WERI-Rb-1 (cell line): ENCODE data around the gene TNFRSF8.

ENCODE experiments used
- DNase-seq: peaks from one replicate; pipeline ENCODE4 v3.0.0-alpha.2; 2020
- H3K27ac ChIP-seq: fragments of 250-450 bp; sonication (Bioruptor Pico); 2 replicates; pipeline ENCODE4 v1.5.1; 2020; ENCODE audit warnings: mild to moderate bottlenecking, moderate library complexity
- H3K27me3 ChIP-seq: fragments of 250-450 bp; sonication (Bioruptor Pico); 2 replicates; pipeline ENCODE4 v1.5.1; 2021; ENCODE audit warnings: mild to moderate bottlenecking, low read depth, moderate library complexity; ENCODE audit not compliant: insufficient read depth, severe bottlenecking
- H3K36me3 ChIP-seq: fragments of 250-450 bp; sonication (Bioruptor Pico); 2 replicates; pipeline ENCODE4 v1.5.1; 2020; ENCODE audit warnings: mild to moderate bottlenecking, moderate library complexity
- H3K4me3 ChIP-seq: 2 replicates; pipeline ENCODE4 v1.5.1; 2011; ENCODE audit warnings: low read depth, mild to moderate bottlenecking, control low read depth, low read length
- H3K9me3 ChIP-seq: fragments of 250-450 bp; sonication (Bioruptor Pico); 2 replicates; pipeline ENCODE4 v1.5.1; 2021; ENCODE audit warnings: mild to moderate bottlenecking, moderate library complexity; ENCODE audit not compliant: severe bottlenecking
- TF ChIP-seq, protein P1 (sequence below): IDR thresholded peaks from 2 replicates; pipeline ENCODE4 v1.5.1; 2011; ENCODE audit warnings: low read depth, mild to moderate bottlenecking, control low read depth, inconsistent platforms, low read length

TNFRSF8 gene

DNA sequence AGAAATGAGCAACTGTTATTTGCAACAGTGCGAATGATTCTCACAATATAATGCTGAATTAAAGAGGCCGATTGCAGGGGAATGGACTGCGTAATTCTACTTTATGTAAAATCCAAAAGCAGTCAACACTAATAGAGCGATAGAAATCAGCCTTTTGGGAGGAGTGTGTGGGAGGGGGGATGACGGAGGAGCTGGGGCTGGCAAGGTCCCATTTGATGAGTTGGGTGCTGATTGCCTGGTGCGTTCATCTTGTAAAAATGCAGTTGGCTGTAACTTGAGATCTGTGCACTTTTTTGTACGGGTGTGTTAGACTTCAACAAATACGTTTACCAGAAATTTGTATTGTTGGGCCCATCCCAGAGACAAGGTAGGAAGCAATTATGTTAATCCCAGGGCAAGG lies 20.7 kb downstream of the TNFRSF8 start:
- Histone ChIP-seq H3K36me3 (no peaks in the 10 kb centered on the region), H3K27me3 (no peaks in the 10 kb centered on the region), H3K27ac (no peak overlapping the region), H3K4me3 (no peak overlapping the region), H3K9me3 (peaks cover 11% of the 10 kb centered on the region)
- TF ChIP-seq, protein P1, sequence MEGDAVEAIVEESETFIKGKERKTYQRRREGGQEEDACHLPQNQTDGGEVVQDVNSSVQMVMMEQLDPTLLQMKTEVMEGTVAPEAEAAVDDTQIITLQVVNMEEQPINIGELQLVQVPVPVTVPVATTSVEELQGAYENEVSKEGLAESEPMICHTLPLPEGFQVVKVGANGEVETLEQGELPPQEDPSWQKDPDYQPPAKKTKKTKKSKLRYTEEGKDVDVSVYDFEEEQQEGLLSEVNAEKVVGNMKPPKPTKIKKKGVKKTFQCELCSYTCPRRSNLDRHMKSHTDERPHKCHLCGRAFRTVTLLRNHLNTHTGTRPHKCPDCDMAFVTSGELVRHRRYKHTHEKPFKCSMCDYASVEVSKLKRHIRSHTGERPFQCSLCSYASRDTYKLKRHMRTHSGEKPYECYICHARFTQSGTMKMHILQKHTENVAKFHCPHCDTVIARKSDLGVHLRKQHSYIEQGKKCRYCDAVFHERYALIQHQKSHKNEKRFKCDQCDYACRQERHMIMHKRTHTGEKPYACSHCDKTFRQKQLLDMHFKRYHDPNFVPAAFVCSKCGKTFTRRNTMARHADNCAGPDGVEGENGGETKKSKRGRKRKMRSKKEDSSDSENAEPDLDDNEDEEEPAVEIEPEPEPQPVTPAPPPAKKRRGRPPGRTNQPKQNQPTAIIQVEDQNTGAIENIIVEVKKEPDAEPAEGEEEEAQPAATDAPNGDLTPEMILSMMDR, result no peak
- no peak for DNase-seq

DNA sequence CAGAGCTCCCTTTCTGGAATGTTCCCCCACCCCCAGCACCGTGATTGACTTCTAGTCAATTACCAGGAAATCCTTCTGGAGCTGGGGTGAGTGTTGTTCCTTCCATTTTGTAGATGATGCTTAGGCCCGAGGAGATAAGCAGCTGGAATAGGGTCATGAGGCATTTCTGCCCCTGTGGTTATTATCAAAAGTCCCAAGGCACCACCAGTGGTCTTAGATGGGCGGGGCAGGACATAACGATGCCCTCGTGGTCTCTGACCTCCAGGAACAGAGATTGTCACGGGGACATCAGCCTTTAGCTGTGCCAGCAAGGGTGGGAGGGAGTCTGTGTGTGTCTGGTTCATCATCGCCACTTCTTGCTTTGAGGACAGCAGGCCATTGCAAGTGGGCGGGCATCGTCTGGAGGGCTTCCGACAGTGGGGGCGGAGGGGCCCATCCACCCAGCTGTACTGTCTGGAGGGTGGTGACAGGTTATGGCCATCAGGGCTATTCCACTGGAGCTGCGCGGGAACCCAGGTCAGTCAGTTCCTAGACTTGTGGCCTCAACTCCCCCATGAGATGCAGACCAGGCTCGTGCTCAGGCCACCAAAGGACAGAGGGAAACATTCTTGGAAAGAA lies 22.6 kb downstream of the TNFRSF8 start:
- Histone ChIP-seq H3K36me3 (no peaks in the 10 kb centered on the region), H3K4me3 (no peak overlapping the region), H3K27ac (no peak overlapping the region), H3K27me3 (no peaks in the 10 kb centered on the region), H3K9me3 (peaks cover 11% of the 10 kb centered on the region)
- TF ChIP-seq, protein P1, result no peak
- no peak for DNase-seq

GRCh38 chr1:12087797-12088314 lies 24.8 kb downstream of the TNFRSF8 start:
- H3K36me3 ChIP-seq, result no peaks in the 10 kb centered on the region
- no peak overlapping the region for H3K27ac ChIP-seq
- no peaks in the 10 kb centered on the region for H3K27me3 ChIP-seq
- H3K4me3 ChIP-seq, result no peak overlapping the region
- TF ChIP-seq, protein P1, result no peak
- peaks cover 8% of the 10 kb centered on the region for H3K9me3 ChIP-seq
- no peak for DNase-seq

DNA sequence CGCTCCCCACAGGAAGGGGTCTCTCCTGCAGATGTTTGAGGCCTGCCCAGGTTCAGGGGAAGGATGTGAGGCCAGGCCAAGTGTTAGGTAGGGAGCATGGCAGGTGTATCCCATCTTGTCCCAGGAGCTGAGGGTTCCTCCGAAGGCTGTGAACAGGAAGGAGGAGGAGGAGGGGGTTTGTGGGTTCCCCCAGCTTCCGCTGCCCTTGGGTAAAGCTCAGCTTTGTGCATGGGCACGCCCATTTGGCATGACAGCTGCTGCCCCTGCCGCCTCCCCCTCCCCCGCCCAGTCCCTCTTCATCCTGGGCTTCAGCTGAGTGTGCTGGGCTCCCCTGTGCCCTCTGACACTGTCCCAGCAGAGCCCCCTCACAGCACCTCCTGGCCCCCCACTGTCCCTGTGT lies 25.5 kb downstream of the TNFRSF8 start:
- no peaks in the 10 kb centered on the region for H3K36me3 ChIP-seq
- peaks cover 3% of the 10 kb centered on the region for H3K9me3 ChIP-seq
- no peak overlapping the region for H3K4me3 ChIP-seq
- DNase-seq, result no peak
- TF ChIP-seq, protein P1, result no peak
- H3K27me3 ChIP-seq, result no peaks in the 10 kb centered on the region
- no peak overlapping the region for H3K27ac ChIP-seq

GRCh38 chr1:12090326-12090725 lies 27.2 kb downstream of the TNFRSF8 start:
- Histone ChIP-seq H3K27me3 (no peaks in the 10 kb centered on the region), H3K27ac (no peak overlapping the region), H3K36me3 (no peaks in the 10 kb centered on the region), H3K9me3 (peaks cover 3% of the 10 kb centered on the region), H3K4me3 (no peak overlapping the region)
- TF ChIP-seq, protein P1, result no peak
- no peak for DNase-seq

DNA sequence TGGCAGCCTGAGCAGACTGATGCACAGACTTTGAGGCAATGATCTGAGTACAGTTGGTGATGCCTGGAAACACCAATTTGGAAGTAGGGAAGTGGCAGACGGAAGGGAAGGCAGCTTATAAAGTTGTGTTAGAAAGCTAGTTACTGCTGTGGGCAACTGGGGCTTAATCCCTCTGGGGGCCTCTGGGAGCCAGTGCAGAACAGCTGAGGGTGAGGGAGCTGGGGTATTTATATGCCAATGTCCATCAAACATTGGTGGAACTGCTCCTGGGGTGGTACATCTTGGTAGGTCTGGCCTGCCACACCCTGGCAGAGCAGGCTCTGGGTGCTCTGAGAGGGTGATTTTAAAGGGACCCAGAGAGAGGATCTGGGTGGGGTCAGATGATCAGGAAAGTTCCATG lies 28.1 kb downstream of the TNFRSF8 start:
- TF ChIP-seq, protein P1, result no peak
- H3K4me3 ChIP-seq, result no peak overlapping the region
- no peaks in the 10 kb centered on the region for H3K36me3 ChIP-seq
- no peak overlapping the region for H3K27ac ChIP-seq
- no peaks in the 10 kb centered on the region for H3K27me3 ChIP-seq
- peaks cover 3% of the 10 kb centered on the region for H3K9me3 ChIP-seq
- DNase-seq, result no peak
